CD4-positive, alpha-beta memory T cell (primary cell): ENCODE results near the gene COL4A6. TPM values are rescaled to one million over a fixed set of nuclear protein-coding genes. Genes with fewer than 3 reads are reported as not detected.

ENCODE experiments used
- CTCF ChIA-PET: fragments of 350-600 bp; sonication (Branson Sonifier 250); formaldehyde crosslinking; loops from one replicate; lab custom pipeline; 2021; ENCODE audit warnings: inconsistent platforms; ENCODE audit not compliant: partially characterized antibody; lab: Charles Lee
- POLR2A ChIA-PET: fragments of 350-600 bp; sonication (Branson Sonifier 250); formaldehyde crosslinking; loops from one replicate; lab custom pipeline; 2021; ENCODE audit not compliant: partially characterized antibody; lab: Charles Lee
- DNase-seq, 5 donors: peaks; one replicate each; pipeline versions ENCODE4 v3.0.0 to v3.0.0-alpha.2; 2020 to 2022; ENCODE audit warnings: mixed read lengths in 1 of 5
- H3K27ac ChIP-seq: one replicate; pipeline ENCODE4 v1.7.0; 2013; ENCODE audit warnings: low read depth, low read length
- H3K27me3 ChIP-seq: 2 replicates; pipeline ENCODE4 v1.7.0; 2013; ENCODE audit warnings: mild to moderate bottlenecking, low read length, moderate library complexity; ENCODE audit not compliant: insufficient read depth
- H3K36me3 ChIP-seq: 2 replicates; pipeline ENCODE4 v1.7.0; 2013; ENCODE audit warnings: mild to moderate bottlenecking, low read length, moderate library complexity; ENCODE audit not compliant: insufficient read depth
- H3K4me1 ChIP-seq: 2 replicates; pipeline ENCODE4 v1.7.0; 2013; ENCODE audit warnings: mild to moderate bottlenecking, low read length, moderate library complexity; ENCODE audit not compliant: insufficient read depth
- H3K4me3 ChIP-seq, 2 donors: one replicate each; pipeline ENCODE4 v1.7.0; 2013; ENCODE audit warnings: low read length in 2 of 2, mild to moderate bottlenecking in 1 of 2
- H3K9me3 ChIP-seq, 2 donors: one replicate each; pipeline ENCODE4 v1.7.0; 2013; ENCODE audit warnings: low read length in 2 of 2, control low read depth in 1 of 2; ENCODE audit not compliant: control insufficient read depth in 1 of 2
- H3K27ac Mint-ChIP-seq, 7 donors: one replicate each; pipeline ENCODE4 v1.8.0; 2020 to 2021; ENCODE audit warnings: mixed read lengths in 7 of 7, mild to moderate bottlenecking in 6 of 7, inconsistent platforms in 3 of 7, moderate library complexity in 3 of 7
- H3K27me3 Mint-ChIP-seq, 2 donors: one replicate each; pipeline ENCODE4 v1.8.0; 2020 to 2021; ENCODE audit warnings: mixed read lengths in 2 of 2
- H3K36me3 Mint-ChIP-seq, 2 donors: one replicate each; pipeline ENCODE4 v1.8.0; 2020 to 2021; ENCODE audit warnings: mixed read lengths in 2 of 2, inconsistent platforms in 1 of 2, mild to moderate bottlenecking in 1 of 2
- H3K4me1 Mint-ChIP-seq, 4 donors: one replicate each; pipeline ENCODE4 v1.8.0; 2020 to 2021; ENCODE audit warnings: mixed read lengths in 4 of 4, mild to moderate bottlenecking in 1 of 4
- H3K4me3 Mint-ChIP-seq, 8 donors: one replicate each; pipeline ENCODE4 v1.8.0; 2020 to 2021; ENCODE audit warnings: mixed read lengths in 8 of 8, mild to moderate bottlenecking in 7 of 8, moderate library complexity in 6 of 8, inconsistent platforms in 3 of 8
- H3K9me3 Mint-ChIP-seq, 8 donors: one replicate each; pipeline ENCODE4 v1.8.0; 2020 to 2021; ENCODE audit warnings: mixed read lengths in 8 of 8, mild to moderate bottlenecking in 5 of 8, inconsistent platforms in 3 of 8, moderate library complexity in 1 of 8
- intact Hi-C: fragments of 100-400 bp; cut with micrococcal nuclease; formaldehyde crosslinking; loops from one replicate; pipeline ENCODE4 v1.15.1; 2023
- polyA plus RNA-seq, 2 donors: library from polyadenylated mRNA; unstranded; fragments of 300-500 nt; fragmentation: Illumina TruSeq; gene quantifications; one replicate each; pipeline ENCODE4 v1.2.3, GENCODE V29; 2021
- total RNA-seq, 2 experiments: library from RNA; stranded (reverse); gene quantifications; one replicate each; pipeline ENCODE4 v1.2.3, GENCODE V29; 2021

Gene COL4A6
- total and polyA plus RNA-seq, 4 experiments from 2014 or later = not detected

DNA sequence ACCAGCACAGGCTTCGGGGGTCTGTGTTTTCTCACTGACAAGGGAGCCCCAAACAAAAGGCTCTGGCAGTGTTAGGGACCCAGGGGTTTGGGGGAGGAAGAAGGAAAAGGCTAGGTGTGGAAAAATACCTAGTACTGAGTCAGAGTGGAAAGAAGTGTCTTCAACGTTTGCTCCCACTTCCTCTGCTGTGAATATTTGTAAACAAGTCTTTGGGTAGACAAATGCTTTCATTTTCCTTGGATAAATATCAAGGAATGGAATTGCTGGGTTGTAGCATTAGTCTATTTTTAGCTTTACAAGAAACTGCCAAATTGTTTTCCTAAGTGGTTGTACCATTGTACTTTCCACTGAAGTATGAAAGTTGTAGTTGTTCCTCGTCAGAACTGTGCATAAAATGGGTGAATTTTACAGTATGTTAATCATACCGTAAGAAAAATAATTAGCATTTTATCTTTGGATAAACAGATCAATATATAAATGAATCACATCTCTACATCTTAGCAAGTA is 18.8 kb upstream of the COL4A6 start:
- Mint-ChIP-seq H3K4me3 (no peak overlapping the region), H3K36me3 (no peaks in the 10 kb centered on the region), H3K4me1 (no peaks in the 10 kb centered on the region), H3K9me3 (no peaks in the 10 kb centered on the region), H3K27me3 (no peaks in the 10 kb centered on the region), H3K27ac (no peak overlapping the region)
- no peak overlapping the region for H3K4me3 ChIP-seq
- H3K27ac ChIP-seq = no peak overlapping the region
- ChIA-PET CTCF (no interaction called here), POLR2A (no interaction called here)
- no peaks in the 10 kb centered on the region for H3K36me3 ChIP-seq
- H3K9me3 ChIP-seq = no peaks in the 10 kb centered on the region
- DNase-seq = no peak
- H3K27me3 ChIP-seq = no peaks in the 10 kb centered on the region
- intact Hi-C loops = no loop called here
- no peaks in the 10 kb centered on the region for H3K4me1 ChIP-seq

DNA sequence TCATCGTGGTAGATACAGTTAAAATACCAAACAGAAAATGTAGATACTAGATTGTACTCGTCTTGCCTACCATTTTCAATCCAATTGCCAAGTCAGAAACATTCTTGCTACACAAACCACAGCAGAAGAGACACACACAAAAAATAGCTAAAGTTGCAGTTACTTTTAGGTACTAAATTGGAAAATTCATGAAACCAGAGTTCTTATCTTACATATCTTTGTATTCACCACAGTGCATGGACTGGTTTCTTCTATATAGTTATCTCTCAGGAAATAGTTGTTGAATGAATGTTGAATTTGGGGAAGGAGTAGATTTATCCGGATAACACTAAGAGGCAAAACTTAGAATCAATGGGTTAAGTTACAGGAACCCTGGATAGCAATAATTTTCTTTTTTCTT is 15.6 kb upstream of the COL4A6 start:
- no peaks in the 10 kb centered on the region for H3K9me3 Mint-ChIP-seq
- Histone ChIP-seq H3K27ac (no peak overlapping the region), H3K27me3 (no peaks in the 10 kb centered on the region), H3K9me3 (no peaks in the 10 kb centered on the region), H3K4me3 (no peak overlapping the region), H3K4me1 (no peaks in the 10 kb centered on the region), H3K36me3 (no peaks in the 10 kb centered on the region)
- H3K4me1 Mint-ChIP-seq = no peaks in the 10 kb centered on the region
- DNase-seq = no peak
- H3K4me3 Mint-ChIP-seq = no peak overlapping the region
- CTCF ChIA-PET = no interaction called here
- no peaks in the 10 kb centered on the region for H3K27me3 Mint-ChIP-seq
- intact Hi-C loops = no loop called here
- H3K27ac Mint-ChIP-seq = no peak overlapping the region
- POLR2A ChIA-PET = no interaction called here
- no peaks in the 10 kb centered on the region for H3K36me3 Mint-ChIP-seq

DNA sequence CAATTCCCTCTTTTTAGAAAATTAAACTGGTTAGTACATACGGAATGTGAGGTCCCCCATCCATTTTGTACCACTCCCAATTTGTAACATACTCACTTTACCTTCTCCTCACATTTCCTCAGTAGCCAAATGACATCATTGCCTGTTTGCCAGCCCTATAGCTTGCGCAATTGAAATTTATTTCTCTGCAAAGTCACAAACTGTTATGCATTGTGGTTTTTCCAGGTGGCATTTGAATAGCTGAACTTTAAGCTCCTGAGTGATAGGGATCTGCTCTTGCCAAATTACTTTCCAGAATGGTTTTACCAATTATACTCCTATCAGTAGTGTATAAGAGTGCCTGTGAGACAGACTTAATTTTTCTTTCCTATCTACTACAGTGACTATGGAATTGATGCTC is 9.1 kb upstream of the COL4A6 start:
- POLR2A ChIA-PET = no interaction called here
- H3K36me3 ChIP-seq = no peaks in the 10 kb centered on the region

DNA sequence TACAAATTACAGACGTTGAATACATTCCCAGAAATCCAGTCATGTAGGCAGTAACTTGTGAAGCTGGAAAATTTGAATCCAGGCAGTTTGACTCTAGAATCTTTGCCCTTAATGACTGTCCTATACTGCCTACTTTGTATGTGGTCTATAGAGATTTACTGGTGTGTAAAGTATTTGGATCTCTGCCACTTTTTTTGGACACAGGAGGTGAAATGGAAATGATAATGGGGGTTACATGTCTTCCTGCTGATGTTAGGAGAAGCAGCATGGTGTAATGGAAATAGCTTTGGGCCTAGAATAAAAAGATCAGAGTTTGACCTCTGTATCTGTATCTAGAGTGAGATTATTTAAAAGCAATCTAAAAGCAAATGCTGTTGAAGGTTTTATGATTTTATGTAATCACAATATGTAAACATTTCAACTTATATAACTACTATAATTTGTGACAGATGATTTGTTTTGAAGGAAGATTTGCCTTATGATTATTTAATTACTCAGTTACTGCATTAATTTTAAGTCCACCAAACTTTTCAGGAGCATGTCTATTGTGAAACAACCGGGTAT is 4.8 kb upstream of the COL4A6 start:
- Histone ChIP-seq H3K27ac (no peak overlapping the region), H3K4me1 (no peaks in the 10 kb centered on the region), H3K9me3 (no peaks in the 10 kb centered on the region), H3K4me3 (no peak overlapping the region), H3K27me3 (no peaks in the 10 kb centered on the region), H3K36me3 (no peaks in the 10 kb centered on the region)
- no peak overlapping the region for H3K27ac Mint-ChIP-seq
- no peaks in the 10 kb centered on the region for H3K36me3 Mint-ChIP-seq
- POLR2A ChIA-PET = no interaction called here
- CTCF ChIA-PET = no interaction called here
- intact Hi-C loops = no loop called here
- H3K9me3 Mint-ChIP-seq = peaks cover 0 to 2% (median 0%) of the 10 kb centered on the region in 8 donors
- DNase-seq = no peak
- H3K27me3 Mint-ChIP-seq = peaks cover 8 to 14% of the 10 kb centered on the region in 2 donors
- no peak overlapping the region for H3K4me3 Mint-ChIP-seq
- H3K4me1 Mint-ChIP-seq = peaks cover 0 to 7% (median 4%) of the 10 kb centered on the region in 4 donors

More for the DNA sequence above, 9.1 kb upstream of the COL4A6 start:
- CTCF ChIA-PET = no interaction called here
- Histone ChIP-seq H3K4me3 (no peak overlapping the region), H3K4me1 (no peaks in the 10 kb centered on the region), H3K9me3 (no peaks in the 10 kb centered on the region), H3K27me3 (no peaks in the 10 kb centered on the region), H3K27ac (no peak overlapping the region)
- Mint-ChIP-seq H3K27me3 (peaks cover 0 to 3% of the 10 kb centered on the region in 2 donors), H3K9me3 (peaks cover 0 to 2% (median 0%) of the 10 kb centered on the region in 8 donors), H3K4me3 (no peak overlapping the region), H3K4me1 (no peaks in the 10 kb centered on the region), H3K27ac (no peak overlapping the region), H3K36me3 (no peaks in the 10 kb centered on the region)
- no peak for DNase-seq
- intact Hi-C loops = no loop called here

DNA sequence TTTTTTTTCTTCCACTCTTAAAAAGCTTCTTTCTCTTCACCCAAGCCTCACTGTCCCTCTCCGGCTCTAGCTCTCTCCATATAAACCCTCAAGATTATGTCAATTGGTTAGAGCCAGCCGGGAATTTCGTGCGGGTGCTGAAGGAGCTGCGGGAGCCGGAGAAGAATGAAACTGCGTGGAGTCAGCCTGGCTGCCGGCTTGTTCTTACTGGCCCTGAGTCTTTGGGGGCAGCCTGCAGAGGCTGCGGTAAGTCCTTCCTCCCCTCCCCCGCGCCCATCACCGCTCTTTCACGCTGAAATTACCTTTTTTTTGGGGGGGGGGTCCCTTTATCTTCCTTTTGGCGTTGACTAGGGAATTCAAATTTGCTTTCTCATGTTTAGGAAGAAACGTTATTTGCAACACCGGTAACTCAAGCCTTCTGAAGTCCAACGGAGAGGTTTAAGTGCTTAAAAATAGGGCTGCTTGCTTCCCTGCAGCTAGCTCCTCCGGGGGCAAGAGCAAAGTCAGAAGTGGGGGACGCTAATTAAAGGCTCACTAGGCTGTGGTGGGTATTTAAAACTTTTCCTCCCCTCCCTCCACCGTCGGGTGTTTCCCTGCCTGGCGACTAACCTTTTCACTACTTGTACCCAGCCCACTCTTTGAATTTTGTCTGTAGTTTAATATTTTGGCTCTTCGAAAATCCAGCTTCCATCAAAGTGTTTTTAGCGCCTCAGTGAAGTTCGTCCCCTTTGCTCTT is 1.9 kb upstream of the COL4A6 start:
- Mint-ChIP-seq H3K9me3 (peaks cover 0 to 1% (median 0%) of the 10 kb centered on the region in 8 donors), H3K27me3 (peaks cover 8 to 18% of the 10 kb centered on the region in 2 donors), H3K27ac (no peak overlapping the region), H3K36me3 (no peaks in the 10 kb centered on the region), H3K4me3 (peak overlapping the region; percentile 49 to 79 (median 69)), H3K4me1 (peaks cover 0 to 14% (median 4%) of the 10 kb centered on the region in 4 donors)
- ChIA-PET CTCF (no interaction called here), POLR2A (no interaction called here)
- DNase-seq = no peak
- H3K4me3 ChIP-seq = no peak overlapping the region
- H3K36me3 ChIP-seq = no peaks in the 10 kb centered on the region
- no peaks in the 10 kb centered on the region for H3K4me1 ChIP-seq
- intact Hi-C loops = no loop called here
- no peaks in the 10 kb centered on the region for H3K9me3 ChIP-seq
- no peak overlapping the region for H3K27ac ChIP-seq
- no peaks in the 10 kb centered on the region for H3K27me3 ChIP-seq

DNA sequence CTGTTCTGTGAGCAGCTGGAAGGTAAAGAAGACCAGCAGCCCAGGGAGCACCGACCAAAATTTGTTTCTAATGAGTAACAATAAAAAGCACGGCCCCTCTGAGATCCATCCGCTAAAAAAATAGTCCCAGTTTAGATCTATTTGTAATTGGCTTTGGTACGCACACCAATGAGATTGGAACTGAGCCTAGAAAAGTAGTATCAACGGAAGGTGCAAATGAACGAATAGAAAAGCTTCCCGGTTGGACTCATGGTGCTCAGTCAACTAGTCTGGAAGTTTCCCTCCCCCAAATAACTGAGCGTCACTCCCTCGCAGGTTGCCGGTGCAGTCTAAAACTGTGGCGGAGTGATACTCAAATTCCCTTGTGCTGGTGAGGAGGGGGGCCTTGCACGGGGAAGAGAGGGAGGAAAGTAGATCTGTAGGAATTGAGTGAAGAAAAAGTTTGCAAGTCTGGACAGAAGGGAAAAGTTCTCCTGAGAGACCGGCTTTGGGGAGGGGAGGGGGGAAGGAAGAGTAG is 1.3 kb upstream of the COL4A6 start, which contains the start of gene COL4A5:
Gene COL4A5, plus strand, starts transcription at position 413 of the 517 bp plus-strand sequence. CDS start 288 bp downstream, outside the sequence.
- no peaks in the 10 kb centered on the region for H3K27me3 ChIP-seq
- no peaks in the 10 kb centered on the region for H3K9me3 Mint-ChIP-seq
- H3K36me3 ChIP-seq = no peaks in the 10 kb centered on the region
- peak within 1 kb of the TSS; percentile 49 to 79 (median 69) for H3K4me3 Mint-ChIP-seq
- H3K27ac Mint-ChIP-seq = no peak within 1 kb of the TSS
- peaks cover 0 to 14% (median 4%) of the 10 kb centered on the region in 4 donors for H3K4me1 Mint-ChIP-seq
- no peaks in the 10 kb centered on the region for H3K4me1 ChIP-seq
- H3K27me3 Mint-ChIP-seq = peaks cover 7 to 18% of the 10 kb centered on the region in 2 donors
- H3K27ac ChIP-seq = no peak within 1 kb of the TSS
- no peaks in the 10 kb centered on the region for H3K36me3 Mint-ChIP-seq
- intact Hi-C loops = no loop called here
- DNase-seq = peak in 3 of 5 donors; percentile 1 to 5 (median 2)
- no peaks in the 10 kb centered on the region for H3K9me3 ChIP-seq
- no peak within 1 kb of the TSS for H3K4me3 ChIP-seq
- ChIA-PET CTCF (no interaction called here), POLR2A (no interaction called here)

DNA sequence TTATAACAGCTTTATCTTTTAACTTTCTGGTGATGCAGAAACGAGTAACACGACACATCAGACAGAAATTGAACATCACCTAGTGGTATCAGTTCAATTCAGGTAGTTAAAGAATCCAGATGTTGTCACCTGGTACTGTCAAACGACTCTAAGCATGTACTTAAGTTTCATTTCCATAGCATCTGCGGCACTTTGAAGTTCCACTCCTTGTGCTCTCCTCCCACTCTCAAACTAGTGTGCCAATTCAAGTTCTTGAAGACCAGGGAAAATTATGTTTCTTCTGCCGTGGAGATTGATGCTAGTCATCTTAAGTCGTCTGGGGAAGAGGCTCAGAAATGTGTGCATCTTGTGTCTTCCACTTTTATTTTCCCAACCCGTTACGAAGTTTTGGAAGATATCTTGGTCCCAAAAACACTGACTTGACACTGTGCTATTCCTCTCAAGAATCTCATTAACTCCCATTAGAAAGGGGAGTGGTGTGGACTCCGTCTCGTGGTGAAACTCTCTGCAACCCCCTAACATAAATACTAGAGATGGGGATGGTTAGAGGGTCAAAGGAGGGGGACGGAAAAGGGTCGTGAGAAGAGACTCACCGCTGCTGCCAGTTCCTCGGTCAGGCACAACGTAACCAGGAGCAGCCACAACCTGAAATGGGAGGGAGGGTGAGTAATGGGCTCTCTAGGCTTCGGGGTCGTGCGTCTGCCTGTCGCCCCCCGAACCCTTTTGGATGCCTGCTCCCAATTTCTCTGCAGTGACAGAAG is 693 bp downstream of the COL4A6 start:
- Mint-ChIP-seq H3K27me3 (peaks cover 5 to 18% of the 10 kb centered on the region in 2 donors), H3K27ac (no peak overlapping the region), H3K4me1 (peaks cover 0 to 14% (median 4%) of the 10 kb centered on the region in 4 donors), H3K36me3 (no peaks in the 10 kb centered on the region), H3K9me3 (no peaks in the 10 kb centered on the region), H3K4me3 (peak overlapping the region in 1 of 8 donors; percentile 11)
- POLR2A ChIA-PET = no interaction called here
- no peak for DNase-seq
- intact Hi-C loops = no loop called here
- CTCF ChIA-PET = no interaction called here
- H3K4me1 ChIP-seq = no peaks in the 10 kb centered on the region
- no peak overlapping the region for H3K27ac ChIP-seq
- H3K36me3 ChIP-seq = no peaks in the 10 kb centered on the region
- no peak overlapping the region for H3K4me3 ChIP-seq
- H3K9me3 ChIP-seq = no peaks in the 10 kb centered on the region
- no peaks in the 10 kb centered on the region for H3K27me3 ChIP-seq
